Astrocyte (in vitro differentiated cells and primary cell): ENCODE measurements around the gene ZNF132.

Experiments used
- EZH2 ChIP-seq: IDR thresholded peaks from 2 replicates; pipeline ENCODE4 v1.6.1; 2012; ENCODE audit warnings: mild to moderate bottlenecking, low read length, inconsistent platforms; ENCODE audit not compliant: insufficient read depth
- TF ChIP-seq, protein P1 (sequence below): IDR thresholded peaks from 2 replicates; pipeline ENCODE4 v1.5.1; 2011; ENCODE audit warnings: low read depth, mild to moderate bottlenecking, inconsistent platforms, low read length, moderate library complexity; ENCODE audit not compliant: insufficient read depth

- TF ChIP-seq, protein P1, sequence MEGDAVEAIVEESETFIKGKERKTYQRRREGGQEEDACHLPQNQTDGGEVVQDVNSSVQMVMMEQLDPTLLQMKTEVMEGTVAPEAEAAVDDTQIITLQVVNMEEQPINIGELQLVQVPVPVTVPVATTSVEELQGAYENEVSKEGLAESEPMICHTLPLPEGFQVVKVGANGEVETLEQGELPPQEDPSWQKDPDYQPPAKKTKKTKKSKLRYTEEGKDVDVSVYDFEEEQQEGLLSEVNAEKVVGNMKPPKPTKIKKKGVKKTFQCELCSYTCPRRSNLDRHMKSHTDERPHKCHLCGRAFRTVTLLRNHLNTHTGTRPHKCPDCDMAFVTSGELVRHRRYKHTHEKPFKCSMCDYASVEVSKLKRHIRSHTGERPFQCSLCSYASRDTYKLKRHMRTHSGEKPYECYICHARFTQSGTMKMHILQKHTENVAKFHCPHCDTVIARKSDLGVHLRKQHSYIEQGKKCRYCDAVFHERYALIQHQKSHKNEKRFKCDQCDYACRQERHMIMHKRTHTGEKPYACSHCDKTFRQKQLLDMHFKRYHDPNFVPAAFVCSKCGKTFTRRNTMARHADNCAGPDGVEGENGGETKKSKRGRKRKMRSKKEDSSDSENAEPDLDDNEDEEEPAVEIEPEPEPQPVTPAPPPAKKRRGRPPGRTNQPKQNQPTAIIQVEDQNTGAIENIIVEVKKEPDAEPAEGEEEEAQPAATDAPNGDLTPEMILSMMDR: no peak
- no peak for TF ChIP-seq EZH2
Observed at GRCh38 chr19:58387338-58388174, 52.4 kb downstream of the ZNF132 start.
